Activated T-helper 9 cell treated with anti-CD3 and anti-CD28 coated beads, Interleukin-2, amount 50 U/mL, for 16 hours (primary cell): ENCODE results near the gene SCUBE1.

Experiments
- DNase-seq: peaks from one replicate; pipeline ENCODE4 v3.0.0-alpha.2; 2020; ENCODE audit warnings: low read depth

SCUBE1 gene

DNA sequence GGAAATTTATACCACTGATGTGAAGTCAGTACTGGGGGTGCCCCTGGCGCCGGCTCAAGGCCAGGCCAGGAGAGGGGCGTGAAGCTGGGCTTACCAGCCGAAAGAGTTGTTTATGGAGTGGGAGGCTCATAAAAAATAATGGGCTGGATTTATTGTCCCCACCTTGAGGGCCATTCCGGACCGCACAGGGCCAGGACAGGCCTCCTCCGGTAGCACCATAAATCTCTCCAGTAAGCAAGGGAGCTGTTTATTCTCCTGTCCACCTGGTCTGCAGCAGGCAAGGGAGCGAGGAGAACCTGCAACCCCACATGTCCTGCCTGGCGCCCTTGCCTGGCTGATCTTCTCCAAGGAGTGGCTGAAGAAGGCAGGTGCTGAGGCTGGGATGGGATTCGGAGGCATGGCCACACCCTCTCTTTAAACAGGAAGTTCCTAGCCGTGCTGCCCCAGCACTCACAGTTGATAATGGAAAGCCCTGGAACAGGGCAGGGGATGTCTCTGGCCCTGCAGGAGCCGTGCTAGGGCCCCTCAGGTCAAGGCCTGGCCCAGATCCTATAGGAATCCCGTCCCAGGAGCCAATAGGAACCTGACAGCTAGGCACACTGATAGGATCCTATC lies 65.1 kb downstream of the SCUBE1 start:
- DNase-seq = no peak

DNA sequence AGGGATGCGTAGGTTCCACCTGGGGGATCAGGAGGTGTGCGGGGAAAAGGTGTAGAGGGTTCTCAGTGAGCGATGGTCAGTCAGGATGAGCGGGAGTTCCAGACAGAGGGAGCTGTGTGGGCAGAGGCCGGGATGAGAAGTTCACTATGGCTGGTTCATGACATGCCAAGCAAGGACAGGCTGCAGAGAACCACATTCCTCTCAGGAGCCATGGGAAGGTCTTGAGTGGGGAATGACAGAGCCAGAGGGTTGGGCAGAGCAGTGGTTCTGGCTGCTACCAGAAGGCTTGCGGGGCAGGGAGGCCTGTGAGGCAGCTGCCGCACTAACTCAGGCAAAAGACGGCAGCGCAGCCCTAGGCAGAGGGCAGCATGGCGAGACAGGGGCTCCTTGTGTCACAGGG lies 66.1 kb downstream of the SCUBE1 start:
- DNase-seq = no peak

DNA sequence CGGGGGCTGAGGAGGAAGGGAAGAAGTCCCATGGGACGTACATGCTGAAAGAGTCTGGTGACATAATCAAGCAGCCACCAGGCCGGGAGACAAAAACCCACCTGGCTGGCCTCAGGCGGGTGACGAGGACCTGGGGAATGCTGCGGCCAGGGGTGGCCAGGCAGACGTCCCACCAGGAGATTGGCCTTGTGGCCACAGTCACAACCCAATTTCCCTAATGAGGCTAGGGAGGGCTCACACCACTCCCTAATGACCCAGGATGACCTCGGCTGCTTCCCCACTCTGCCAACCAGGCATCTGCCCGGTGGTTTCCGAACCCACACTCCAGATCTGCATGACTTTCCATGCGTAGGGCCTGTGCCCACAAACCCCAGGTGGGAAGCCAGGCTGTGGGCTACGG lies 66.9 kb downstream of the SCUBE1 start:
- DNase-seq = no peak

DNA sequence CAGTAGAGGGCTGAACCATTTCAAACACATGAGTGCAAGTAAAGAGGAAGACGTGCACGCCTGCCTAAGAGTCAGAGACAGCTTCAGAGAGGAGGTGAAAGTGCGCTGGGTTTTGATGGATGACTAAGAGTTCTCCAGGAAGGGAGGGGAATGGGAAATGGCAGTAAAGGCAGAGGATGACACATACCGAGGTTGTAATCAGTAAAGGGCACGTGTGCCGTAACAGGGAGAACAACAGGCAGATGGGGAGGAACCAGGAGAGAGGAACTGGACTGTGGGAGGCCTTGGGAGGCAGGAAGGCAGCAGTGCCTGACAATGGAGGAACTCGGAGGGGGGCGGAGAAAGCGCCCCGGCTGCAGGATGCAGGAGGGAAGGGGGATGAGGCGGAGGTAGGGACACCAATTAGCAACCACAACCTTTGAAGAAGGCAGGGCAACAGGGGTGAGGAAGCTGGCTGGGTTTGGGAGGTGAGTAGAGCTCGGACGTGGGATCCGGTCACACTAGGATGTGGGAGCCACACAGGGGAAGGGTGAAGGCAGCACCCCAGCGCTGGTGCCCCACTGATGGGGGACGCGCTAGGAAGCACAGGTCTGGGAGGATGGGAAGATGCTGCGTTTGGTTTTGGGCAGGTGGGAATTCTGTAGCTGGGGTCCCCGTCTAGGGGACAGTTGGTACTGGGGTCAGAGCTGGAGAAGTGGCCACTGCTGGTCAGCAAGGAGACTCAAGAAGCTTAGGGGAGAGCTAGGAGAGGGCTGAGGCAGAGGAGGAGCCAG lies 67.4 kb downstream of the SCUBE1 start:
- DNase-seq = no peak

DNA sequence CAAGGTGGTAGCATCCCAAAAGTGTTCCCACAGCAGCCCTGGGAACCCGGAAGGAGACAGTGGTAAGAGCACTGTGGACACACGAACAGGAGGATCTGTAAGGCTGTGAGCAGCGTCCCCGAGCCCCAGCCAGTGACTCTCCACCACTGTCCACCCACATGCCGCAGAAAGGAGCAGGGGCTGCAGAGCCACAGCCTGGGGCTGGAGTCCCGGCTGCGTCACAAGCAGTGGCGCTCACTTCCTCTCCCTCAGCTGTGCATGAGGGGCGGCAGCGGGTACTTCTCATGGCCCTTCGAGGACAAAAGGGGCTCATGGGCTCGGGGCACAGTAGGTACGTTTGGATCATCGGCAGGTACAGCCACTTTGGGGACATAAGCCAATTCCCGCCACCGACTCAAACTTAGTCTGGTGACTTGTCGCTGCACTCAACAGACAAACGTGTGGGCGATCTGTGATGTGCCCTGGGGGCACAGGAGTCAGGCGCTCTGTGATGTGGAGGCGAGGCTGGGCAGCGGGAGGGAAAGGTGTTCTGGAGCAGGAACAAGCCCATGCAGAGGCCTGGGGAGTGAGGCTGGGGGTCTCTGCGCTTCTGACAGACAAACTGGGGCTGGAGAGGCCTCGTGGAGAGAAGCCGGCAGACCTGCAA lies 68.5 kb downstream of the SCUBE1 start:
- no peak for DNase-seq

DNA sequence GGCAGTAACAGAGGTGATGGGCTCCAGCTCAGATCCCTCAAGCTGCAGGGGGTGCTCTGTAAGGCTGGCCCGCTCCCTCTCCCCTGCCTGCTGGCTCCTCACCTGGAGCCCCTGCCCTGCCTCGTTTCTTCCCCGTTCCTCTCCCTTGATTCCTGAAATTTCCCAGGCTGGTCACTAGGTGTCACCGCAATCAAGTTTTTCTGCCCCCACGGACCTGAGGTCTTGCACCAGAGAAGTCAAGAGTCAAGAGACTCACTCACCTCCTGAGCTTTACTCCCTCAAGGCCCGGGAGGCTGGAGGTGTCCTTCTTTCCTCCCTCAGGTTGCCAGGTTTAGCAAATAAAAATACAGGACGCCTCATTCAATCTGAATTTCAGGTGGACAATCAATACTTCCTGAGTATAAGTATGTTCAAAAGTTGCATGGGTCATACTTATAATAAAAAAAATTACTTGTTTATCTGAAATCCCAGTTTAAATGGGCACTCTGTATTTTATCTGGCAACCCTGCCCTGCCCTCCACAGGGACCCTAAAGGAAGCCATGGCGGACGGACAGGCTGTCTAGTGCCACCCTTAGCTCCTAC lies 69.2 kb downstream of the SCUBE1 start:
- no peak for DNase-seq

DNA sequence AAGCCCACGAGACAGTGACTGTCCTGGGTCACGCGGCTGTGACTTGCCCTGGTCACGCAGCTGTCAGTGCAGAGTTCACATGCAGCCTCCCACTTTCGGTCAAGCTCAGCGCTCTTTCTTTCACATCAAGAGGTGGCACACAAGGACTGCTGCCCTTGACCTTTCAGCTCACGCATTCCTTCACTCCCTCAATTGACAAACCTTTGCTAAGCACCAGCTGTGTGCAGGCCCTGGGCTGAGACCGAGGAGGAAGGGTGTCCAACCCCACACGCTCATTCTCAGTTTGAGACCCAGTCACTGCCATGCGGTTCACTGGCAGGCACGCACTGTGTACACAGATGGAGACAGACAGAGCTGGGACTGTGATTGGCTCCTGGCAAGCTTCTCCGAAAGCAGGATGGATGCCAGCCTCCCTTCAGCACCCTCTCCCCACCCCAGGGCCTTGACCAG lies 70.3 kb downstream of the SCUBE1 start:
- DNase-seq = no peak

DNA sequence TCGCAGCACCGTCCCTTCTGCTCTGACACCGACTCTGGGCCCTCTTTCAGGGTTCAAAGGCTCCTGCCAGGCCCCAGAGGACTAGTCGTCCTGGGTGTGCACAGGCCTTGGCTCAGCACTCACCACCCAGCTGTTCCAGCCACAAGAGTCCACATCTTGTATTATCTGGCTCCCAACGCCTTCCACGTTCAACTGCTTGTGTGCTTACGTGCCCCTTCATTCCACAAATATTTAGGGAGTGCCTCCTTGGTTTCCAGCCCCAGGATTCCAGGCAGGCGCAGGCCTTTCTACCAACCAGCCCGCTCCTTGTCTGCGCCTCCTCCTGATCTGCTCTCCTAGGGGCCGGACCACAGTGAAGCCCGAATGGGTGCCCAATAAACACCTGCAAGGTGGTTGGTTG lies 70.9 kb downstream of the SCUBE1 start:
- no peak for DNase-seq

DNA sequence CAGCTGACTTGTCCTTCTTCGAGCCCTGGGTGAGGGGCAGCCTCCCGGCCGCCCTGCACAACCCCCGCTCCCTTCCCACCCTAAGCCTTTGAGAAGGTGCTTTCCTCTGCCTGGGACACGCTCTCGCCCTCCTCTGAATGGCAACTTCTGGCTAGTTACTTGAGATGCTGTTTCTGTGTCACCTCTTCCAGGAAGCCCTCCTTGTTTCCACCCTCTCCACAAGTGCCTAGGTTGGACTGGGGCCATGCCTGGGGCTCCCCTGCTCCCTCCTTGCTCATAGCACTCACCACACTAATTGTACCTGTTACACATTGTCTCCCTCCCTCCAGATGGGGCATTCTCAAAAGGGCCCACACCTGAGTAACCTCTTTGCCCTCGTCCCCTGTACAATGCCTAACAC lies 72.2 kb downstream of the SCUBE1 start:
- no peak for DNase-seq

DNA sequence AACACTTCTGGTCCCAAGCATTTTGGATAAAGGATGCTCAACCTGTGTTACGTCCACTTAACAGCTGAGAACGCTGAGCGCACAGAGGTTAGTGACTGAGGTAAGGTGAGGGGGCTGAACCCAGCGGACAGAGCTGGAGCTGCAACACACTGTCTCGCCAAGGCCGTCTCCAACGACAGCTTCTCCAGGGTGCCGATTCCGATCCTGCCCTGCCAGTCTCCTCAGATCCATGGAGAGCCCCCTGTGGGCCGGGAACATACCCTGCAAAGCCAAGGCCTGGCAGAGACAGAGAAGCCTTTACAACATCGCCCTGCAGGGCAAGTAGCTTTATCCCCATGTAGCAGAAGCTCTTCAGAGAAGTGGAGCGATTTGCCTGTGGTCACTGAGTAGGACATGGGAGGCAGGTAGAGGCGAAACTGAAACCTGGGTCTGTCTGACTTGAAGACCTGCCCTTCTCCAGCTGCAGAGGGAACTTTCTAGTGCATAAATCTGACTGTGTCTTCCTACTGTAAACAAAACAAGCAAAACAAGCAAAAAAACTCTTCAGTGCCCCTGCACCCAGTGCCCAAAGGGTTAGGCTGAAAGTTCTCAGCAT lies 72.8 kb downstream of the SCUBE1 start:
- DNase-seq = no peak

DNA sequence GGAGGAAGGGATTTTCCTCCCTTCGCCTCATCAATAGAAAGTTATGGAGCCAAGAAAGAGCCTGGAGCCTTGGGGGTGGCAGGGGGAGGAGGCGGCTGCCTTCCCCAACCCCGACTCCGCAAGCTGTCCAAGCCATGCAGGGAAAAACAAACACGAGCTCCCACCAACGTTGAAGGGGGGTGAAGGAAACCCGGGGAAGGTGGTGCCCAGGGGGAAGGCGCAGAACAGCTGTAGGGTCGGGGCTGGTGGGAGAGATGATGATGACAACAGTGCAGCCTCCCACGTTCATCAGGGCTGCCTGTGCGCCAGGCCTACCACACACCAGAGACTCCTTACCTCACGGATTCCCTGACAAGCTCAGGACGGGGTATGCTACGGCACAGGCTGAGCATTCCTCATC lies 73.5 kb downstream of the SCUBE1 start:
- no peak for DNase-seq

DNA sequence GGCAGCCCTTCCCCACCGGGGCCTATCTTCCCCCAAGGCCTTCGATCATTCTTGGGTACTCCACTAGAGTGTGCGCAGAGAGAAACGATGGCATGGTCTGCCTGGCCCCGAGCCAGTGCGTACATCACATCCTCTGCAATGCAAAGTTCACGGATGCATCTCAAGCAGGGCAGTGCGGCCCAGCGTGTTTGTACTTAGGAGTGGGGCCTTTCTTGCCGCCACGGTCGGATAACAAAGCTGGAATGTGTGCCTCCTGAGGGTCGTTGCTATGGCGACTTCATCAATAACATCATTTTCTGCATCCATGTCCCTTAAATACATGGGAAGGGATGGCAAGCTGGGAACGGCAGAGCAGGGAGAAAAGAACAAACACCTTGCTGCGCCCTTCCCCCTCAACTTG lies 73.9 kb downstream of the SCUBE1 start:
- DNase-seq = no peak

DNA sequence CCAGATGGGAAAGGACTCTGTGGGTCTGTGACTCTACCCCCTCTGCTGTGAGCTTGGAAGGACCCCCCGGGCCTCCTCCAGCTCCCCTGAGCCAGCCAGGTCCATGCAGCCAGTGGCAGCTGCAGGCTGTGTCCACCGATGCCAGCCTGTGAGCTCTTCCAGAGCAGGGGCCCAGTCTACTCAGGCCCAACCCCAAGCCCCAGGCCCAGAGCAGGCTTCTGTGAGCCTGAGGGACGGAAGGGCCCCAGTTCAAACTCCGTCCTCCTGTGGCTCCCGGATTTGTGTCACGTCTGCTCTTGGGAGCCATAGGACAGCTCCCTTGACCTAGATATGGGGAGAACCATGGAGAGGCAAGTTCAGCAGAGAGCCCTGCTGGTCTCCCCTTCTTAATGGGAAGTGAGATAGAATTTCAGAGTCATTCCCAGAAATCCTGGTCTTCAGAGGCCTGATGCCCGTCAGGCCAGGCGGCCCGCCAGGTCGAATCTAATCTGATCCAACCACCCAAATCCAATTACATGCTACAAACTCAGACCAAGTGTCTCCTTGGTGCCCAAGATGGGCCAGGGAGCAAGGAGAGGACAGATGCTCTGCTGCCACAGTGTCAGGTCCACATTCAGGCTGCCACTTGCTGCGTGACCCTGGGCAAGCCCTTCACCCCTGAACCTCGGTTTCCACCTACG lies 75.1 kb downstream of the SCUBE1 start:
- DNase-seq = no peak

DNA sequence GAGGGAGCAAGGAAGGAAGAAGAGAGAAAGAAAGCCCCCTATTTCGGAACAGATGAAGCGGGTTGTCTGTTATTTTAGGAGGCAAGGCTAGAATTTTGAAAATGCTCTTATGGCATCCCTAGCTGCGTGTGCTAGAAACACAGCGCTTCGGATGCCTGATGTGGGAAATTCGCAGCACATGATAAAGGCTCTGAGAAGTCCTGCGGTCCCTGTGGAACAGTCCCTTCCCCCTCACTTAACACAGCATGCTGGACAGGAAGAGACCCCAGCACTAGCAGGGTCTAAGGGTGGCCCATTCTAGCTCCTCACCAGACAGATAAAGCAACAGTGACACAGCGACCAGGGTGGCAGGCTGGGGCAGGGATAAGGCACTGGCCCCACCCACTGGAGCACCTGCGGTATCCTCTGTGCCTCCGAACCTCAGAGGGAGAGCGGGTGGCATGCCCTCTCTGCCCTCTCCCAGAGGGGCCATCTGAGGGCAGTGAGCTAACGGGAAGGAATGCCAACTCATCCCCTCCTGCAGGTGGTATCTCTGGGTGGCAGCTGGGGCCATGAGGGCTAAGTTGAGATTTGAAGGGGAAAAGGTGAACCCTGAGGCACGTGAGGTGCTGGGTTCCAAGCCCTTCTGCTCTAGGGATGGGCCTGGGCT lies 75.7 kb downstream of the SCUBE1 start:
- no peak for DNase-seq

DNA sequence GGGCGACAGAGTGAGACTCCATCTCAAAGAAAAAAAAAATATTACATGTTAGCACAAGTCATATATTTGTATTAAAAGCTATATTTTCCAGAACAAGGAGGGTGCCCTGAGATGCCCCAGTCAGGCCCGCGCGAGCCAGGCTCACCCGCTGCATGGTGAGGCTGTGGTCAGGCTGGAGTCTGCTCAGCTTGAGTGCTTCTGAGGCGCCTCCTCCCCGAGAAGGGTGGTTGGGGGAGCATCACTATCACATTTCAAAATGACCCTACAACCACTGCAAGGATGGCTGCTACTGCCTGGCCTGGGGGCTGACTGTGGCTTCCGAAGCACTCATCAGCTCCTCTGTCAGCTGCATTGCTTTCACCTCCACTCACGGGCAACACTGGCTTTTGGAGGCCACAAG lies 77.1 kb downstream of the SCUBE1 start:
- DNase-seq = no peak

DNA sequence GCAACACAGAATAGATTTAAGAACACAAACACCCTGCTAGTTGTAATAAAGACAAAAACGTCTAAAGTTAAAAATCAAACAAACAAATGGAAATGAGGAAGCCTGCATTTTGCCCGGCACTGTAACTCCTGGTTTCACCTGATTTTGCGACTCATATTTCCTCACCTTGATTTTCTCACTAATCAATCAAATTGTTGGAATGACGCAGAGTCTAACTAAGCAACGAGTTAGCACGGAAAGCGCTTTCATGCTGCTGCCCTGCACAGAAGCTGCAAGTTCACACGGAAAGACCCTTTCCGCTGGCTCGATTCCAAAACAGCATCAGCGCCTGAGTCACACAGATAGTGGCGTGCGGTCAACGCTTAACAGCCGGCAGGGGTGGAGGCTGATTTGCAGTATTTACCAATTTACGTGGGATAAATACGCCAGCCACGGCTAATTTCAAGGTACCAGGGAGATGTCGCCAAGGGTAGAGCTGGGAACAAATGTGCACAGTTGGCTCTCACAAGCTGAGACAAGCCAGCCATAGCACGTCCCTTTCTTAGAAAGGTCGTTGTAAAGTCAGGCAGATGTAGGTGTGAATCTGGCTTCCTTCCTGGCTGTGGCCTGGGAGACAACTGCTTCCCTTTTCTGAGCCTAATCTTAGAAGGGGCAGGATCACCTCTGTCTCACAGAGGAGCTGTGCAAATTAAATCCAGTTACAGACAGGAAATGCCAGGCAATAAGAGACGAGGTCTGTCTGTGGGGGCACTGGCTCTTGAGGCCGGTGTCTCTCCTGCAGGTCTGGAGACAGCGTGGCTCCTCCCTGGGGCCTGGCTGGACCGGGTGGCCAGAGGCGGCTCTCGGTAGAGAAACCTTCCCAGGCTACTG lies 79.3 kb downstream of the SCUBE1 start:
- peak; percentile 71 for DNase-seq

DNA sequence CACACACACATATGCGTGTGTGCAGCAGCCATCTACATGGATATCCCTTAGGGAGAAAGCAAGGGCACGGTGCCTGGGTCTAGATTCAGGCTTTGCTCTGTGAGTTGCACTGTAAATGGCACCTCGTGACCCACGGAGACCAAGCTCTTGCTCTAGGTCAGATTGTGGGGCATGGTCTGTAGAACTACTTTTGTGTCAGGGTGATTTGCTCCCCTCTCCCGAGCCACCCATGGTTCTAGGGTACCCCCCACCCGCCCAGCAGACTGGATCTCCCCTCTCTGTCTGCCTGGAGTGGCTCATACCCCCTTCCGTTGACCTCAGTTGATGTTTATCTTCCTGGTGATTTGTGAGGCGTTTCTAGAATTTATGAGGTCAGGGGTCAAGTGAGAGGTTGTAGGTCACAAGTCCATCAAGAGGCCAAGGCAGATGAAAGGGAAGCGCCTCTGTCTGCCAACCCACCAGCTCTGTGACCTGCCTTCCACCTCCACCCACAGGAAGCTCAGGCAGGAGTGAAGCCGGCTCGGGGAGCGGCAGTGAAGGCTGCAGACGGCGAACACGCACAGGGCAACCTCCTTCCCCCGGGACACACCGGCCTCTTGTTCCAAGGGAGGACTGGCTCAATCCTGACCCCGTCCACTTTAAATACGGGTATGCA lies 80.1 kb downstream of the SCUBE1 start:
- peak; percentile 4 for DNase-seq

DNA sequence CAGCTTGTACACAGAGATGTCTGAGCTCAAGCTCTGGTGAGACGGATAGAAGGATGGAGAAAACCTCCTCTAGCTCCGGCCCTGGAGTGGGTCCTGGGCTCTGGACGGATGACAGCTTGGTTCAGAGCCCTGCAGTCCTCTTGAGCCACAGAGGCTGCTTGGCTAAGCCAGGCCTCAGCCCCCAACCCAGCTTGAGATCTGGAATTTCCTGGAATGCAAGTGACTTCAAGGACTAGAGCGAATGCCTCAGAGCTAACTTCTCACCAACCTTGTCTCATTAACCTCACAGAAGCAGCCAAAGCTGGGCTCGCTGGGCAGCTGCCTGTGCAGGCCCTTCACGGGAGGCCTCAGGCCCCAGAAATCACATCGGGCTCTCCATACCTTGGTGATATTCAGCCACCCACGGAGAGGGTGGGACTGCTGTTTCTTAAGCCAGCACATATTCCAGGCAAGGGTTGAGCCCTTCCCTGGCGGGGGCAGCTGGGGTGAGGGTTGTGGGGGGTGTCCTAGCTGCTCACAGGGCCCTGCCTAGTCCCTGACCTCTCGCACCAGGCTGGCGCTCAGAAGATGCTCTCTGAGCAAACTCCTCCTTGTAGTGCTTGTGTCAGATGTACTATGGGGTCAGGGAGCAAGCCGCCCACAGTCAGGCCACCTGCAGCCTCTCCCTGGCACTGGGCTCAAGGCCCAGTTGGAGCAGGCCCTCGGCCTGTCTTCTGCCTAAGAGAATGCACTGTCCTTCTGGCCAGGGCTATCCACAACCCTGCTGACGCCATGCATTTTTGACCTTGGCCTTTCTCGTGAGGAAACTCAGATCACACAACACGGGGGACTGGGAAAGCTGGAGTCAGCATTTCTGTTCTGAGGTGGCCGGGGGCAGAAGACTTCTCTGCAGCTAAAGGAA lies 82.6 kb downstream of the SCUBE1 start:
- no peak for DNase-seq

DNA sequence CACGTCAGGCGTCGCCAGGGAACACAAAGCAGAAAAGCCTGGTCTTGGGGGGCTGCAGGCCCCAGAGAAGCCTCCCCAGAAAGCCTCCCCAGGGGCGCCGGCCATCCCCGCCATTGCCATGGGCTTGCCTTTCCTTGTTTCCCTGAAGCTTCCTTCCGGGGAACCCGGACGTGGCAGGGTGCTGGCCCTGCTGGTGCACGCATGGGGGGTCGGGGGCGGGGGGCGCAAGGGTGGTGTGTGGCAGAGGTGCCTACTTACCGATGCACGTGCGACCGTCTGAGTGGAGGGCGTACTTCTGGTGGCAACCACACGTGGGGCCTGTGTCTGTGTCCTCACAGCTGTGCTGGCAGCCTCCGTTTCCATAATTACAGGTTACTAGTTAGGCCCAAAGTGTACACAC lies 85.2 kb downstream of the SCUBE1 start:
- DNase-seq = no peak
